ENCODE measurements around the gene DHRS11.
"Not testable (repeated sequence)": the region's sequence is repeated elsewhere in the genome, so short reads cannot be mapped to it uniquely, and the experiment has no call there.

The DHRS11 gene

DNA sequence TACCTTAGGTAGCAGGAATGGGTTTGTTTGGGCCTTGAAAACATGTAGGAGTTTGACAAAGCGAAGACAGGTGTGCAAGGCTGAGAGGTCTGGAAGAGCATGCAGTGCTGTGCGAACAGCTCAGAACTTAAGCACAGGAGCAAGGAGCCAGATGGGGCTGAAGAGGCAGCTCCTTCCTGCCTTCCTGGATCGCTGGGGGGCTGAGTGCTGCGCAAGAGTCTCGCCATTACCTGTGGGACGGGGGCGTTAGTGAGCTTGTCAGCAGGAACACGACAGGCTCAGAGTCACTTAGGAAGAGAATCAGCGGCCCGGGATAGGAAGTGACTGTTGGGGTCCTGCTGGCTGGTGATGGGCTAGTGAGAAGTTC, 9.2 kb downstream of the DHRS11 start:
- H4K20me1 ChIP-seq: peaks cover 29% of the 10 kb centered on the region
- H3K9ac ChIP-seq: peak overlapping the region; percentile 95
- H3K4me2 ChIP-seq: peak overlapping the region; percentile 100
- TF ChIP-seq Cebpa-rat (IDR thresholded peaks at IDR 0.05): no peak
- H3K36me3 ChIP-seq: peaks cover 44% of the 10 kb centered on the region; the same call in 1 of the 2 replicates
- H3K4me1 ChIP-seq: peaks cover 33% of the 10 kb centered on the region
- peak overlapping the region; percentile 83 for H3K4me3 ChIP-seq
- peak overlapping the region; percentile 88 for H3K27ac ChIP-seq
- H3K9me3 ChIP-seq: no peaks in the 10 kb centered on the region
- H3K27me3 ChIP-seq: no peaks in the 10 kb centered on the region

DNA sequence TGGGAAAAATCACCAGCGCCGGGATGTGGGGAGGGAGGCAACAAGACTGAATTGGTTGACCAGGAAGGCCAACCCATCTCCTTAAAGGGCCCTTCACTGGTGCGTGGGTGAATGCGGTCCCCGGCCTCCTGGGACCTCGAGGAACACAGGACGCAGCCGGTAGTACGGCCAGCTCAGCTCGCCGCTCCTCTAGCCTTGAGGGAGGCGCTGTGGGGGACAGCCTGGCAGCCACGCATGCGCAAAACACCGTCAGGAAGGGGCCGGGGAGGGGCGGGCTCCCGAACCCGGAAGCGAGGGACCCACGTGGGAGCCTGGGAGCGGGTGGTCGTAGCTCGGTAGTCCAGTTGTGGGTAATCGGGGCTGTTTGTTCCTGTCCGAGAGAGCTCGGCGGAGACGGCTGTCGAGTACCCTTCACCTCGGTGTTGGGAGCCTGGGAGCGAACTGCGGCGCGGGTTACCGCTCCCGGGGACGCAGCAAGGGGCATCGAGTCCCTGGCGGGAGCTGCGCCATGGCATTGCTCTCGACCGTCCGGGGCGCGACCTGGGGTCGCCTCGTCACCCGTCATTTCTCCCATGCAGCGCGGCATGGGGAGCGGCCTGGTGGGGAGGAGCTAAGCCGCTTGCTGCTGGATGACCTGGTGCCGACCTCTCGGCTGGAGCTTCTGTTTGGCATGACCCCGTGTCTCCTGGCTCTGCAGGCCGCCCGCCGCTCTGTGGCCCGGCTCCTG, 9.8 kb downstream of the DHRS11 start, which contains the start of gene MRM1:
MRM1 (plus strand) TSS at position 281 of the 727 bp plus-strand sequence; CDS start at position 509, 228 bp downstream.
- Histone ChIP-seq H3K27ac (peak within 1 kb of the TSS; percentile 88), H3K4me2 (peak within 1 kb of the TSS; percentile 100), H3K27me3 (no peaks in the 10 kb centered on the region), H3K4me1 (peaks cover 38% of the 10 kb centered on the region), H4K20me1 (peaks cover 34% of the 10 kb centered on the region), H3K9ac (peak within 1 kb of the TSS; percentile 95), H3K36me3 (peaks cover 47% of the 10 kb centered on the region; the same call in 1 of the 2 replicates), H3K9me3 (no peaks in the 10 kb centered on the region), H3K4me3 (peak within 1 kb of the TSS; percentile 83)
- TF ChIP-seq Cebpa-rat (IDR thresholded peaks at IDR 0.05): no peak

DNA sequence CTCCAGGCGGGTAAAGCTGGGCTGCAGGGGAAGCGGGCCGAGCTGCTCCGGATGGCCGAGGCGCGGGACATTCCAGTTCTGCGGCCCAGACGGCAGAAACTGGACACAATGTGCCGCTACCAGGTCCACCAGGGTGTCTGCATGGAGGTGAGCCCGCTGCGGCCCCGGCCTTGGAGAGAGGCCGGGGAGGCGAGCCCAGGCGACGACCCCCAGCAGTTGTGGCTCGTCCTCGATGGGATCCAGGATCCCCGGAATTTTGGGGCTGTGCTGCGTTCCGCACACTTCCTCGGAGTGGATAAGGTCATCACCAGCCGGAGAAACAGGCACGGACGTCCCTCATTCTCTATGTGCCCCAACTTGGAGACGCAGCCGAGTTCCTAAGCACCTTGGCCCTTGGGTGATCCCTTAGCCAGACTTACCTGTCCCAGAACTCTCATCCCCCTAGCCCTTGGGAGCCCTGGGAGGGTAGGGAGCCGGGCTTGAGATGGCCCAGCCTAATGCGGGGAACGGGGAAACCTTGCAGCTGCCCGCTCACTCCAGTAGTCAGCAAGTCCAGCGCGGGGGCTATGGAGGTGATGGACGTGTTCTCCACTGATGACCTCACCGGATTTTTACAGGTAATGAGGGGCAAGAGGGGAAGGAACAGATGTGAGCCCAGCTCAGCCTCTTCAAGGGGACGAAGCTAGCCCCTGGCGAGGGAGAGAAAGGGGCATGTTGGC, 10.5 kb downstream of the DHRS11 start:
- Histone ChIP-seq H3K9ac (peak overlapping the region; percentile 95), H3K9me3 (no peaks in the 10 kb centered on the region), H4K20me1 (peaks cover 41% of the 10 kb centered on the region), H3K4me2 (peak overlapping the region; percentile 100), H3K4me1 (peaks cover 40% of the 10 kb centered on the region), H3K27ac (peak overlapping the region; percentile 88), H3K4me3 (peak overlapping the region; percentile 83), H3K36me3 (peaks cover 46% of the 10 kb centered on the region), H3K27me3 (no peaks in the 10 kb centered on the region)
- no peak for TF ChIP-seq Cebpa-rat (IDR thresholded peaks at IDR 0.05)

DNA sequence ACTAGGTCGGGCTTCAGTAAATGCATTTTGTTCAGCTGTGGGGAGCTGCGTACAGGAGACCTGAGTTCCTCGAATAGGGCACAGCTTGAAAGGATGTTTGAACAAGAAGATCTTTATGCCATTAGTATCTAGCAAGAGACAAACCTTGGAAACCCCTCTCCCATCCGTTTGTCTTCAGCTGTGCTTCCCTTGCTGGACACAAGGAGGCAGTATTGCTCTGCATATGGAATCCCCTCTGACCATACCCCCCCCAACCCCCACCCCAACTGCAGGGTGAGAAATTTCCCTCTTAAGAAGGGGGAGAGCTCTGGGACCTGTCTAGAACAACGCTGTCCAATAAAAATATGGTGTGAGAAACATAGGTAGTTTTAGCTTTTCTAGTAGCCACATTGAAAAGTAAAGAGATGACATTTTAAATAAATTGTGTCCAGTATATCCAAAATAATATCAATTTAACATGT, 11.3 kb downstream of the DHRS11 start:
- Histone ChIP-seq H3K9me3 (no peaks in the 10 kb centered on the region), H3K4me2 (peak overlapping the region; percentile 100), H3K4me3 (peak overlapping the region; percentile 83), H3K36me3 (peaks cover 46% of the 10 kb centered on the region), H3K27ac (peak overlapping the region; percentile 88; the same call in 1 of the 2 replicates), H4K20me1 (peaks cover 49% of the 10 kb centered on the region), H3K27me3 (no peaks in the 10 kb centered on the region), H3K9ac (peak overlapping the region; percentile 95), H3K4me1 (peaks cover 40% of the 10 kb centered on the region)
- TF ChIP-seq Cebpa-rat (IDR thresholded peaks at IDR 0.05): no peak

DNA sequence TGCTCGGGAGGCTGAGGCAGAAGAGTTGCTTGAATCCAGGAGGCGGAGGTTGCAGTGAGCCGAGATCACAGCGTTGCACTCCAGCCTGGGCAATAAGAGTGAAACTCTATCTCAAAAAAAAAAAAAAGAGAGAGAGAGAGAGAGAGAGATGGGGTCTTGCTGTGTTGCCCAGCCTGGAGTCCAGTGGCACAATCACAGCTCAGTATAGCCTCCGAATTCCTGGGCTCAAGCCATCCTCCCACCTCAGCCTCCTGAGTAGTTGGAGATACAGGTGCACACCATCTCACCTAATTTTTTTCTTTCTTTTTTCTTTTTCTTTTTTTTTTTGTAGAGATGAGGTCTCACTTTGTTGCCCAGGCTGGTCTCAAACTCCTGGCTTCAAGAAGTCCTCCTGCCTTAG, 13.3 kb downstream of the DHRS11 start:
- H3K4me1 ChIP-seq: peaks cover 50% of the 10 kb centered on the region
- not testable (repeated sequence) for H3K9ac ChIP-seq, H3K9me3 ChIP-seq, H3K27me3 ChIP-seq, H3K27ac ChIP-seq, H3K4me3 ChIP-seq, H3K4me2 ChIP-seq
- H3K36me3 ChIP-seq: peaks cover 47% of the 10 kb centered on the region
- H4K20me1 ChIP-seq: peaks cover 70% of the 10 kb centered on the region

DNA sequence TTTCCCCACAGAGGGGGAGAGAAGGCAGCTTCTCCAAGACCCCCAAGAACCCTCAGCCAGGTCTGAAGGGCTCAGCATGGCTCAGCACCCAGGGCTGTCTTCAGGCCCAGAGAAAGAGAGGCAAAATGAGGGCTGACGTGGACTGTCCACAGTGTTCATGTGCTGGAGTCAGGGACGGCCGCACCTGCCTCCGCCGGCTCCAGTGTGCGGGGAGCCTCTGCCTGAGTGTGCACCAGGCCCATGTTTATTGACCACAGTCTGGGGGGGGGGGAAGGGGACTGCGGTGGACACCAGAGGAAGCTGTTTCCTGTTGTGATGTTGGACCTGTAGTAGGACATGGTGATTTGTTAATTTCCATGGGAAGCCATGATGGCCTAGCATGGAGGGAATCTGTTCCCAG, 16.6 kb downstream of the DHRS11 start:
- Histone ChIP-seq H3K9ac (no peak overlapping the region), H3K4me1 (peaks cover 39% of the 10 kb centered on the region), H3K9me3 (no peaks in the 10 kb centered on the region), H3K36me3 (peaks cover 58% of the 10 kb centered on the region), H3K27ac (no peak overlapping the region), H4K20me1 (peaks cover 82% of the 10 kb centered on the region), H3K27me3 (no peaks in the 10 kb centered on the region), H3K4me3 (no peak overlapping the region), H3K4me2 (peak overlapping the region; percentile 35; the same call in 1 of the 2 replicates)
- no peak for TF ChIP-seq Cebpa-rat (IDR thresholded peaks at IDR 0.05)

DNA sequence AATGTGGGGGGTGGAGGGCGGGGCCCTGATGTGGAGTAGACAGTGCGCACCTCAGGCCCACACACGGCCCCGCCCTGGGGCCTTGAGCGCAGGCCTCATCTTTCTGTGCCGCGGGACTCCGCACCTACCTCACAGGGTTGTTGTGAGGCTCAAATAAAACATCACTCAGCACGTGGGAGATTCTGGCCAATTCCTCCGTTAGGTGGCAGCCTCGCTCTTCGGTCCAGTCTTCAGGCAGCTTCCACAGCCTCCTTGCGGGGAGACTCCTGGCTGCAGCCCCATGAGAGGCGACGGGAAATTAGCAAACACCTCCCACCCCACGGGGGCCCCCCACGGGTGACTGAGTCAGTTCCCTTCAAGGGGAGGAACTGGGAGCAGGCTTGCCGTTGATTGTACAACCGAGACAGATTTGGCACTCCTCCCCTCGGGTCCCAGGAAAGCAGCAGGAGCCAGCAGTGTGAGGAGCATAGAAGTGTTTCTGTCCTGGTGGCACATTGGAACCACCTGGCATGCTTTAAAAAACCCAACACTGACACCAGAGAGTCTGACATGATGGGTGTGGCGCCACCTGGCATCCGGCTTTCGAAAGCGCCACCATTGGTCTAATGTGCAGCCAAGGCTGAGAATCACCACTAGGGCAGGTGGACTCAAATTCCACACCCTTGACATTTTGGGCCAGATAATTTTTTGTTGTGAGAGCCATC, 17.3 kb downstream of the DHRS11 start:
- TF ChIP-seq Cebpa-rat (IDR thresholded peaks at IDR 0.05): no peak
- H3K4me3 ChIP-seq: no peak overlapping the region
- no peaks in the 10 kb centered on the region for H3K9me3 ChIP-seq
- H3K36me3 ChIP-seq: peaks cover 55% of the 10 kb centered on the region
- H3K9ac ChIP-seq: no peak overlapping the region
- H4K20me1 ChIP-seq: peaks cover 80% of the 10 kb centered on the region
- peaks cover 32% of the 10 kb centered on the region for H3K4me1 ChIP-seq
- no peaks in the 10 kb centered on the region for H3K27me3 ChIP-seq
- H3K4me2 ChIP-seq: peak overlapping the region; percentile 35
- no peak overlapping the region for H3K27ac ChIP-seq

DNA sequence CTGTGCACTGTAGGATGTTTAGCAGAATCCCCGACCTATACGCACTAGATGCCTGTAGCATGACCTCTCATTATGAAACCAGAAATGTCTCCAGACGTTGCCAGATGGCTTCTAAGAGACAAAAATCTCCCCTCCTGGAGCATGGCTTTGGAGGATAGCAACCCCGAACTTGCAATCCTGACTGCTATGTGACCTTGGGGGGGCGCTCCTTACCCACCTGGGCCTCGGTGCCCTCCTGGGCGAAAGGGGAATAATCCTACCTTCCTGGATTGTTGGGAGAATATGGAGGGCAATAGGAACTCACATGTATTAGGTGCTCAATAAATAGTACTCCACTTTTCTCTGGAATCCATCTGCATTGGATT, 17.8 kb downstream of the DHRS11 start:
- Histone ChIP-seq H4K20me1 (peaks cover 80% of the 10 kb centered on the region), H3K36me3 (peaks cover 50% of the 10 kb centered on the region), H3K9me3 (no peaks in the 10 kb centered on the region), H3K4me1 (peaks cover 27% of the 10 kb centered on the region), H3K27me3 (no peaks in the 10 kb centered on the region), H3K9ac (no peak overlapping the region), H3K4me3 (no peak overlapping the region), H3K27ac (no peak overlapping the region), H3K4me2 (no peak overlapping the region)
- TF ChIP-seq Cebpa-rat (IDR thresholded peaks at IDR 0.05): no peak

DNA sequence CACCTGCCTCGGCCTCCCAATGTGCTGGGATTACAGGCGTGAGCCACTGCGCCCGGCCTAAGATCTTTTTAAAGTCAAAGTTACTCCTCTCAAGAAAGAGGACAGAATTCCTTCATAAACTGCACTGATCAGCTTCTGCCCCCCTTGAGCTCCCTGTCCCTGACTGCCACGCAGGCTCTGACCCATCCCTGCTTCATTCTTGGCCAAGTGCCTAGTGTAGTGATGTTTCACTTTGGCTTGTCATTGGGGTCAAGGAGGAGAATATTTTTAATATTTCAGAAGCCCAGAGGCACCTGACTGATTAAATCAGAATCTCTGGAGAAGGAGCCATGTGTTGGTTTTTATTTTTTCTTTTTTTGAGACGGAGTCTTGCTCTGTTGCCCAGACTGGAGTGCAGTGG, 18.8 kb downstream of the DHRS11 start:
- no peak for TF ChIP-seq Cebpa-rat (IDR thresholded peaks at IDR 0.05)
- Histone ChIP-seq H3K4me1 (peaks cover 21% of the 10 kb centered on the region), H3K27me3 (no peaks in the 10 kb centered on the region), H3K4me3 (no peak overlapping the region), H3K36me3 (peaks cover 40% of the 10 kb centered on the region), H4K20me1 (peaks cover 78% of the 10 kb centered on the region), H3K9ac (no peak overlapping the region), H3K27ac (no peak overlapping the region), H3K4me2 (no peak overlapping the region), H3K9me3 (no peaks in the 10 kb centered on the region)

Measured in BLaER1 (cell line).